ENCODE measurements around the gene VPS26C.

Gene VPS26C

GRCh38 chr21:37214952-37215351, 52.2 kb downstream of the VPS26C start:
- in situ Hi-C loops (cut with HindIII; ENCODE audit: low sequenced_read_pairs): no loop called here
- H3K4me3 ChIP-seq (ENCODE audit: low read depth, low read length): no peak overlapping the region
- no peak for DNase-seq (ENCODE audit: low read depth, low spot score)
- TF ChIP-seq CTCF (IDR thresholded peaks at IDR 0.05; ENCODE audit: low read depth, low read length): no peak

GRCh38 chr21:37210799-37211198, 56.3 kb downstream of the VPS26C start:
- DNase-seq (ENCODE audit: low read depth, low spot score): no peak
- TF ChIP-seq CTCF (IDR thresholded peaks at IDR 0.05; ENCODE audit: low read depth, low read length): no peak
- in situ Hi-C loops (cut with HindIII; ENCODE audit: low sequenced_read_pairs): no loop called here
- H3K4me3 ChIP-seq (ENCODE audit: low read depth, low read length): no peak overlapping the region

GRCh38 chr21:37210130-37210529, 57.0 kb downstream of the VPS26C start:
- in situ Hi-C loops (cut with HindIII; ENCODE audit: low sequenced_read_pairs): no loop called here
- DNase-seq (ENCODE audit: low read depth, low spot score): no peak
- no peak overlapping the region for H3K4me3 ChIP-seq (ENCODE audit: low read depth, low read length)
- no peak for TF ChIP-seq CTCF (IDR thresholded peaks at IDR 0.05; ENCODE audit: low read depth, low read length)

GRCh38 chr21:37208741-37209225, 58.4 kb downstream of the VPS26C start:
- in situ Hi-C loops (cut with HindIII; ENCODE audit: low sequenced_read_pairs): no loop called here
- H3K4me3 ChIP-seq (ENCODE audit: low read depth, low read length): no peak overlapping the region
- TF ChIP-seq CTCF (IDR thresholded peaks at IDR 0.05; ENCODE audit: low read depth, low read length): no peak
- no peak for DNase-seq (ENCODE audit: low read depth, low spot score)

- DNase-seq (ENCODE audit: low read depth, low spot score): peak; percentile 16
- no peak overlapping the region for H3K4me3 ChIP-seq (ENCODE audit: low read depth, low read length)
- in situ Hi-C loops (cut with HindIII; ENCODE audit: low sequenced_read_pairs): no loop called here
- no peak for TF ChIP-seq CTCF (IDR thresholded peaks at IDR 0.05; ENCODE audit: low read depth, low read length)
Observed at GRCh38 chr21:37208056-37208721, 58.9 kb downstream of the VPS26C start.

GRCh38 chr21:37207441-37208009, 59.6 kb downstream of the VPS26C start:
- in situ Hi-C loops (cut with HindIII; ENCODE audit: low sequenced_read_pairs): no loop called here
- no peak overlapping the region for H3K4me3 ChIP-seq (ENCODE audit: low read depth, low read length)
- TF ChIP-seq CTCF (IDR thresholded peaks at IDR 0.05; ENCODE audit: low read depth, low read length): no peak
- no peak for DNase-seq (ENCODE audit: low read depth, low spot score)
